GM21526 (cell line): Measurements from ENCODE around the gene KLF11.
"Not testable (repeated sequence)": the region's sequence is repeated elsewhere in the genome, so short reads cannot be mapped to it uniquely, and the experiment has no call there.

Experiments
- ATAC-seq: cut with Tn5 transposase; IDR thresholded peaks from one replicate; pipeline ENCODE4 v1.9.1; 2021; ENCODE audit warnings: moderate library complexity; ENCODE audit not compliant: unreplicated experiment, low FRiP score

KLF11 gene

DNA sequence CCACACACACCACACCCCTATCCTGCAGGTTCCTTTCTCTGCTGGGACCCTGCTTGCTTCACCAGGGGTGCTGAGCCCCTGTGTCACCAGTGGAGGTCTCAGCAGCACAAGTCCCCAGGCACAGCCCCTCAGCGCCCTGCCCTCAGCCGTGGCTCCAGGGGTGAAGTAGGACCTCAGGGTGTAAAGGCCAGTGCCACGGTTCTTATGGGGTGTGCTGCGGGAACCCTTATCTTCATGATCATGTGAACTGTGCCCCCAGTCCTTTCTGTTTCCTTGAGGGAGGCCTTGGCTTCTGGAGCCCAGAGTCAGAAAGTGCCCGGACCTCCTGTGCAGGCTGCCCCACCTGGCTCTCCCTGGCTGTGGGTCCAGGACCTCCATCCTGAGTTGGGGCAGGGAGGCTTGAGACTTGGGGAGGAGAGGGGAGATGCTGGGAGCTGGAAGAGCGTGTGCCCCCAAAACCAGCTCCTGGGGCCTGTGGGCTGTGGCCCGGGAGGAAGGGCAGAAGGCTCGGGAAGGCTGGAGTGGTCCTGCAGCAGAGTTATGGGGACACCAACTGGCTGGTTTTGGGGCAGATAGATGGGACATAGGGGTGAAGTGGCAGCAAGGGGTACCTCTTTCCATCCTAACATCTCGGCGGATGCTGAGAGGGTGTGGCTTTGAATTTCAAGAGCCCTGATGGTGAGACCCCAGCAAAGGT is 20.2 kb upstream of the KLF11 start:
- ATAC-seq: no peak

DNA sequence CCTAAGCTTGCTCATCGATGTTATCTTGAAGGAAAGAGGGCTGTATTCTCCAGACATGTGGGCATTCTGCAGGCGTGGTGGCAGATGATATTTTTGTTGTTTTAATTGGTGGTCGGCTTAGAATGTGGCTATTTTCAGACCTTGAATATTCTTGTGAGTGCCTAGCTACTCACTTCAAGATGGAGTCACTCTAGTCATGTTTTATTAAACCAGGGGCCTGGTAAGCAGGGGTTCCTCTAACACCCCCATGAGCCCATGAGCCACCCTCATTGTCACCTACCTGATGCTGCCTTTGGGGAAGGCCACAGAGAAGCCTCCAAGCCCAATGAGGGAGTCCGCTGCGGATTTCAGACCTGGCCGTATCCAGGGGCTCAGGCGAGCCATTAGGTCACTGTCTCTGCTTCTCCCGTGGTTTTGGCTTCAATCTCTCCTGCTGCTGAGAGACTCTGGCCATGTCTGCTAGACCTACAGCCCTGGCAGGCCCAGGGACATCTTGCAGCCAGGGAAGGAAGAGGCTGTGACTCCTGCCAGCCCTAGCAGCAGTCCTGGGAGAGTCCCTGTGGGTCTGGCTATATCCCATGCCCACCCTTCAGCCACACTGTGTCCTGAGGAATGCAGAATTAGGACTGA is 16.3 kb upstream of the KLF11 start:
- ATAC-seq: no peak

DNA sequence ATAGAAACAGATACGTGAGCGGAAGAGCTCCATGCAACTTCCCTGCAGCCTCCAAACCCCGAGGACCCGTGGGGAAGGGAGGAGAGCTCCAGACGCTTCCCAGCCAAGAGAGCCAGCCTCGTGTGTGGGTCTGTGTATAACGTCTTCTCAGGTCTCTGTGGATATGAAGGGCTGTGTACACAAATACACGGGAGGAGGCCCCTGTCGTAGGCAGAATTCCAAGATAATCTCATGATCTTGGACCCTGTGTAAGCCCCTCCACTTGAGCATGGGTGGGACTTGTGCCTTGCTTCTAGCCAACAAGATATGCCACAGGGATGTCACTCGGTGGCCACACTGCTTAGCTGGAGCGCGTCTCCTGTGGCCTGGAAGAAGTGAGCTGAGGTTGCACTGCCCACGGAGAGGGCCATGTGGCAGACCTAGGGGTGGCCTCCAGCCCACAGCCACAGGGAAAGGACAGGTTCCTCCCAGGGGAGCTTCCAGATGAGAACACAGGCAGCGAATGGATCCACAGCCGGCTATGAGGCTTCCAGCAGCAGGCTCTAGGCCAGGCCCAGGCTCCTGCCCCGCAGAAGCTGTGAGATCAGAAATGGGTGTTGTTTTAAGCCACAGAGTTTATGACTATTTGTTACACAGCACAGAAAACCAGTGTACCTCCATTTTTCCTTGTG is 15.6 kb upstream of the KLF11 start:
- ATAC-seq: no peak

DNA sequence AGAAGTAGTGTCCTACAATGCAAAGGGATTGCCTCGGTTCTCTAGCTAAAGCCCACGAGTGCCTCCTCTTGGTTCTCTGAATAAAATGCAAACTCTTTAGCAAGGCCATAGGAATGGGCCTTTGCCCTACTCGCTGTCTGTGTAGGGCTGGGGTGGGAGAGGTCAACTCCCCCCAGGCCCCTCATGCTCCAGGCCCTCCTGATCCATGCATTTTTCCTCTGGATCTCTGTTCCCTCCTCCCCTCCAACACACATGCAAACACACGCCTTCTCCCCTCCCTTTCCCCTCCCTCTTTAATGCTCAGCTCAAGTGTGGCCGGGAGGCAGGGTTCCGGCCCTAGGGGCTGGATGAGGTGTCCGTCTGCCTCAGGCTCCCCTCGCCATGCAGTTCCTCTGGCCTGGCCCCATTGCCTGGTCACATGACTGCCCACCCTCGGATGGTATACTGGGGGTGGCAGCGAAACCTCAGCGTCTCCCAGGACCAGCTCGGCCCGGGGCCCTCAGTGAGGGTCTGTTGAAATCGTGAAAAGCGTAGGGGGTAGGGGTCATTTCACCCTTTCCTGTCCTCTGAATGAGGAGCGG is 14.9 kb upstream of the KLF11 start:
- ATAC-seq: no peak

DNA sequence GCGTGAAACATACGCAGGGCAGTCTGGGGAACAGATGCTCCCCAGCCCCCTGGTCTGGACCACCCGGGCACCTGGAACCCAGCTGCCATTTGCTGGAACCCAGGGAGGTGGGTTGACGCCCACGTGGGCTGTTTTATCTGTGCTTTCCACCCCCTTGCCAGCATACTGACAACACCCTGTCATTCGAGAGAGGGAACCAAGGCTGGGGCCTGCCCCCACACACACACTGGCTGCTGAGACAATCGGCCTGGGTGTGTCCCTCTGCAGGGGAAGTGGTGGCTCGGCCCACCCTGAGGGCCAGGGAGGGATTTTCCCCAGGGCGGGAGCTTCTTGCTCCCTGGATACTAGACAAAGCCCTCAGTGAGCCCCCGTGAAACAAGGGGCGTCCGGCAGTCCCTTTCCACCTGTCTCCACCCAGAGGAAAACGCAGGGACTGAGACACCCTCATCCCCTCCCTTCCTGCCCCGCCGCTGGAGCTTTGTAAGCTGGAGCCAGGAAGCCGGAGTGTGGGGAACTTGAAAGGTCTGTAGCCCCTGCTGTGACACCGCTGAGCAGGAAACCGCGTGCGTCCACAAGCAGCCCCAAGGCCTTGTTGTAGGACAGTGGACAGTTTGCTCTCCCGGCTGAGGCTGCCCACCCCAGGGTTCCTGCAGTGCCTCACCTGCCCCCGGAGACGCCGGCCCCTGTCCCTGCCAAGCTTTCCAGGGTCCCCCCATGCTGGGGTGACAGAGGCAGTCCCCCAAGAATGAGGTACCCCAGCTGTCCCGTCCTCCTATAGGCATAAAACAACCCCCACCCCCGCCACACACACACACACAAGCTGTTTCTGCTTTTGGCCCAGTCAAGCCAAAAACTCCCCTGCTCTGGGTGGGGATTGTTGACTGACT is 14.1 kb upstream of the KLF11 start:
- peak; percentile 58 for ATAC-seq

DNA sequence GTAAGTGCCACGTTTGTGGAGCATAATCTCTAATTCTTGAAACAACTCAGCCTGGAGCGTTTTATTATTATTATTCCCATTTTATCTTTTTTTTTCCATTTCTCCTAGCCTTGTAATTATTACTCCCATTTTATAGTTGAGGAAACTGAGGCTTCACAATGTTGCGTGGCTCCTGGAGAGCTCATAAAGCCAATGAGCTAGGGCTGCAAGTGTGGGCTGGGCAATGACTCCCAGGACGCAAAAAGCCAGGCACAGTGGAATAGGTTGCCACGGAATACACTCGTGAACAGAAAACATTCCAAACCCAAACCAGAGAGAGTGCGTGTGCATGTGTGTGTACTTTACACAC is 13.5 kb upstream of the KLF11 start:
- ATAC-seq: no peak

DNA sequence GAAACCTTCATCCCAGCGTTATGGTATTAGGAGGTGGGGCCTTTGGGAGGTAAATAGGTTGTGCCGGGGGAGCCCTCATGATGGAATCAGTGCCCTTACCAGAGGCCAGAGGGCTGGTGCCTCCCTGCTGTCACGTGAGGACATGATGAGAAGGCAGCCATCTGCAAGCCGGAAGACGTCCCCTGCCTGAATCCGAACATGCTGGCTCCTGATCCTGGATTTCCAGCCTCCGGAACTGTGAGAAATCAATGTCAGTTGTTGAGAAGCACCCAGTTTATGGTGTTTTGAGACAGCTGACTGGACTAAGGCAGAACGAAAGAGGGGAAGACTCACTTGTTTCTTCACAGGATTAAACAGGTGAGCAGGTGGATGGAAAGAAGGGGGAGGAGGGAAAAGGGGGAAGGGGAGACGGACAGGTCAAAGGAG is 13.0 kb upstream of the KLF11 start:
- ATAC-seq: no peak

DNA sequence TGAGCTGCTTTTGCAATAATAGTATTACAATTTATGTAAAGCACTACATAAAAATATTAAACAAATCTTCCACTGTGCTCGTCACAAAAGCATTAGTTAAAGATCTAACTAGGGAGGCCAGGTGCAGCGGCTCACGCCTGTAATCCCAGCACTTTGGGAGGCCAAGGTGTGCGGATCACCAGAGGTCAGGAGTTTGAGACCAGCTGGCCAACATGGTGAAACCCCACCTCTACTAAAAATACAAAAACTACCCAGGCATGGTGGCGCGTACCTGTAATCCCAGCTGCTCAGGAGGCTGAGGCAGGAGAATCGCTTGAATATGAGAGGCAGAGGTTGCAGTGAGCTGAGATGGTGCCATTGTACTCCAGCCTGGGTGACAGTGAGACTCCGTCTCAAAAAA is 12.6 kb upstream of the KLF11 start:
- not testable (repeated sequence) for ATAC-seq

DNA sequence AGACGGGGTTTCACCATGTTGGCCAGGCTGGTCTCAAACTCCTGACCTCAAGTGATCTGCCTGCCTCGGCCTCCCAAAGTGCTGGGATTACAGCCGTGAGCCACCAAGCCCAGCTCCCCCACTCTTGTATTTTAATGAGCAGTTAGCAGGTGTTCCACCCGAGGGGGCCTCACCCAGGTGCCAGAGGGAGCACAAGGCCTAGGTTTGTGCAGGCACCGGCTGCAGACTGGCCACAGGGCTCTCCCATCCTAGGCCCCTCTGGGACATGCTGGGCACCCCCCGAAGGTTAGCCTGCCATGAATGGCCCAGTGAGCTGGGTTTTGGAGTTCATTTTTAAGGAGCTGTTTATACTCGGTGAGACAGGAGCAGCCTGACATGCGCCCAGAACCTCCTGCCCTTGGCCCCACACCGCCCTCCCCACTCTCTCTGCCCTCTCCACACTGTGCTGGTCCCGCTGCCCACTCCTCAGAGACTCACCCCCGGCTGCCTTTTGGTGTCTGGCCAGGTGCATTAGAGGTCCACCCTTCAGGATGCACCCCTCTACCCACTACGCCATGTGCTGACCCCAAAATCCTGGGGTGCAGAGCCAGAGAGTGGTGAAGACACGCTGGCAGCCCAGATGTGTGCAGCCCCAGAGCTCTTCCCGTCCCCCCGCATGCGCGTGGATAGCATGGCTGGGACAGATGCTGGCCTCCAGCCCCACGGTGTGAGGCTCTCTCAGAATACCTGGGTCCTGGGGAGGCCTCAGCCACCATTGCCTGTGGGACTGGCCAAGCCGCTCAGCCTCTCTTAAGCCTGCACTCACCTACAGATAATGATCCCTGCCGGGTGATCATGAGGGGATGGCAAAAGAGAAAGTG is 11.2 kb upstream of the KLF11 start:
- no peak for ATAC-seq

DNA sequence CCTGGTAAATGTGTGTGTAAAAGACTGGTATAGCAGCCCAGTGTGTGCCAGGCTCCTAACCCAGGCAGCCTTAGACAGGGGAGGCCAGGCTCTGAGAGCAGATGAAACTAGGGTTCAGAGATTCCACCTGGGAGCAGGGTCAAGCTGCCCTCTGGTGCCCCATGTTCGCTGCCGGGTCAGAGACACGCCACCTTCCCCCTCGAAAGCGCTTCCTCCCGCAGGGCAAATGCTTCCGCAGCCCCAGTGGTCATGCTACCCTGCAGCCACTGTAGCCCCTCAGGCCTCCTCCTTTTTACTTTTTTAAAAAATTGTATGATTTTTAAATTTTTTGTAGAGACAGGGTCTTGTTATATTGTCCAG is 10.6 kb upstream of the KLF11 start:
- ATAC-seq: no peak

DNA sequence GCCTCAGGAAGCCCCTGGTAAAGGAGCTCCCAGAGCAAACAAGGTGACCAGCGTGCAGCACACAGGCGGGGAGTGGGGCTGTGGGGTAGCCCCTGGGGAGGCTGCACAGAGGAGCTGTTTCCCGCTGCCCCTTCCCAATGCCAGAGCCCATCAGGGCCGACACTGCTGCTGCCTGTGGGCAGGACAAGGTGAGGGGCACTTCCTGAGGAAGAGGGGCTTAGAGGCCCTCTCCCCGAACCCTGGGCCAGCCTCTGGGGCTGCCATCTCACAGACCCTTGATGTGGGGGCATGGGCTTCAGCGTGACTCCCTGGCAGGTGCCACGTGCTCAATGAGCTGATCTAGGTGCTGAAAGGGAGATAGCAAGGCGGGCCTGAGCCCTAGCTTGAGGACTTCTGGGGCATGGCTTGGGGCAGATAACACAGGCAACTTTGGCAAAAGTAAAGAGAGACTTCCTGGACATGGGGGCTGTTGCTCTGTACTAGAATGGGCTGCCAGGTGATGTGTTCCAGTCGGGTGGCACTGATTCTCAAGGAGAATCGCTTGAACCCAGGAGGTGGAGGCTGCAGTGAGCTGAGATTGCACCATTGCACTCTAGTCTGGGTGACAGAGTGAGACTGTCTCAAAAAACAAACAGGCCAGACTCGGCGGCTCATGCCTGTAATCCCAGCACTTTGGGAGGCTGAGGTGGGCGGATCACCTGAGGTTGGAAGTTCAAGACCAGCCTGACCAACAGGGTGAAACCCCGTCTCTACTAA is 9.9 kb upstream of the KLF11 start:
- ATAC-seq: no peak

DNA sequence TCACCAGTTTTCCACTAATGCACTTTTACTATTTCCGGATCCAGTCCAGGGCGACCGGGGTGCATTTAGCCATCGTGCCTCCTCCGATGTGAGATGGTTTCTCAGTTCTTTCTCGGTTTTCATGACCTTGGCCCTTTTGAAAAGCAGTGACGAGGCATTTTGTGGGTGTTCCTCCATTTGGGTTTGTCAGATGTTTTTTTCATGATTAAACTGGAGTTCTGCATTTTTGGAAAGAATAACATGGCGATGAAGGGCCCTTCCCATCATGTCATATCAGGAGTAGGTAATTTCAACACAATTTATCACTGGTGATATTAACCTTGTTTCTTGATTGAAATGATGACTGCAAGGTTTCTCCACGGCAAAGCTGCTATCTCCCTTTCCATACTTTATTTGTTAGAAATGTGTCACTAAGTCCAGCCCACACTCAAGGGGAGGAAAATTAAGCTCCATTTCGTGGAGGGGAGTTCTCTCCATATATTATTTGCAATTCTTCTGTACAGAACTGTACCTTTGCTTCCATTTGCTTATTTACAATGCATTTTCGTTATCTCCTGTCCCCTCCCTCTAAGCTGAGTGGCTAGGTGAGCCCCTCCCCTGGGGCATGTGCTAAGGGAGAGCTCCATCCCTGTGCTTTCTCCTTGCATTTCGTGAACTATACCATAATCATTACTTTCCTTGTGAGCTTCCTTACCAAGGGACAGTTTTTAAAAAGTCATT is 8.9 kb upstream of the KLF11 start:
- no peak for ATAC-seq

DNA sequence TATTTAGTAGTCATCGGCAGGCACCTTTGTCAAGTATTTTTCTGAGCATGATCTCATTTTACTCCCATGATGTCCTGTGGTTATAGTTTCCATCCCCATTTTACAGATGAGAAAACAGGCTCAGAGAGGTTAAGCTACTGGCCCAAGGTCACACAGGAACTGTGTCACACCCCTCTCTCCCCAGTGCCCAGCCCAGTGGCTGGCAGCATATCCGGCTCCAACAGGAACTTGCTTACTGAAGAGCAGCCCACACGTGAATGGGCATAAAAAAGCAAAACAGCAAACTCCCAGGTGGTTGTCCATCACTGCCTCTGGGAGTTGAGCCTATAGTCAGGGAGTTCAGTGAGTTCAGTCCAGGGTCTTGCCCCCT is 8.3 kb upstream of the KLF11 start:
- ATAC-seq: no peak

DNA sequence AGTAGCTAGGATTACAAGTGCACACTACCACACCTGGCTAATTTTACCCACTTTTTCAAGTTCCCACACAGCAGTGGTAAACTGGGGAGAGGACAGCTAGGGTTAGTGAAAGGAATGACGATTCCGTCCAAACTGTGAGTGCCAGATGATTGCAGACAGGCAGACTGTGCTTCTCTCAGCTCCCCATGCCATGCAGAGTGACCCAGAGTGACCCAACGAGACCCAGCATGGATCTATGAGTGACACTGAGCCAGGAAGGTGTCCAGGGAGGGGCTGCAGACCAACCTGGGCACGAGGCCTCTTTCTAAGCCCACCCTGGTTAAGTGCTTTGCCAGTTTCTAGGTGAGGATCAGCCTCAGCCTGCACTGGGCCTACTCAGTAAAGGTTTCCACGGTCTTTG is 7.7 kb upstream of the KLF11 start:
- no peak for ATAC-seq

DNA sequence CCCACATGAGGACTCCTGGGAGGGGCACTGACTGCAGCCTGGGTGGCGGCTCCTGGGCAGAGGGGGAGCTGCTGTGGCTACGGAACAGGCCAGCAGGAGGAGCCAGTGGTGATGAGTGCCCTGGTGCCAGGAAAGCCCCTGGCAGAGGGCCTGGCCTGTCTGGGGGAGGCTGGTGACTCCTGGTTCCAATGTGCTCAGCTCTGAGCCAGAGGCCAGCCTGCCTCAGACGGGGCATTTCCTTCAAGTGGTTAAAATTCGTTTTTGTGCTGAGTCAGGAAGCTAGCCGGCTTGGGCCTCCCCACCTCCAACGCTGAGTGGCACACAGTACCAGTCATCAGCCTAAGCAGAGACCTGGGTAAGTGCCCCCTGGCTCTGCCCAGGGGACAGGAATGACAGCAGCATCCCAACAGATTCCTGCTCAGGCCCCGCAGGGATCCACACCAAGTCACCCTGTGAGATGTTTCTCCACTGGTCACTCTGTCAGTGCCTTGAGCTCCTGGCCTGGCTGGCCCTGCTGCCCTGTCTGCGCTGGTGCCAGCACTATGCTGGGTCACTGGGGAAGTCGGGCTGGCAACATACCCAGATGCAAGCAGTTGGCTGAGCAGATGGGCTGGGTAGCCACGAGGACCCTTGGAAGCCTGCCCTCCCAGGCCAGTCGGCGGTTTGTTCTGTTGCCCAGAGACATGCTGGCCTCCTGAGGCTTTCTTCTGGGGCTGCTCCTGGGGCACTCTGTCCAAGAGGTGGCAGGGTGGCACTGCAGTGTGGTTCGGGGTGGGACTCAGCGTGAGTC is 7.1 kb upstream of the KLF11 start:
- no peak for ATAC-seq

DNA sequence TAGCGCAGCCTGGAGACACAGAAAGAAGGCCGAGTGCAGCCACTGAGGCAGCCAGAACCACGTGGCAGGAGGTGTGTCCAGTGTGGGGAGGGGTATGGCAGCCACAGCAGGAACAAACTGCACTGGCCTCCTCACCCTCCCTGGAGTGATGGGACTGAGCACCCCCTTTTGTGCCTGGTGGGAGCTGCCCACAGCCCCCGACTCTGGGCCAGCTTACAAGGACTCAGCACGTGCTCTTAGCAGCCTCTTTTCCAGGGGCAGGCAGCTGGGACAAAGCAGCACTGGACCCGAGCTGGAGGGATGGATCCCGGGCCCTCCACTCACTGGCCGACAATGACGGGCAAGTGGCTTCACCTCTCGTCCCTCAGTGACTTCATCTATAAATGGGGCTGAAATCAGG is 5.2 kb upstream of the KLF11 start:
- no peak for ATAC-seq

DNA sequence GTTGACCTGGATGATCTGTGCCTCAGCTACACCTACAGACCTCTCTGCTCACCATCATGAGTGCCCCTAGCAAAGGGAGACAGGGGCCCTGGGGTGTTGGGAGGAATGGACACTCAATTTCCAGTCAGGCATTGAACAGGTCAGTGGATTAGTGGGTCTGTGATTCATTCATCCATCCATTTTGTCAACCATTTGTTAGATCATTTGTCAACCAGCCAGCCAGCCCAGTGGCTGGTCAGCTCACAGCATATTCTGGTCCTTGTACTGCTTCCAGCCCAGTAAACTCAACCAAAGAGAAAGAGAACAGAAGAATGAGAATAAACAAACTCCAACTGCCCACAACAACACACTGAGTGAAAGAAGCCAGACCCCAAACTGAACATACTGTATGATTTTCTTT is 4.6 kb upstream of the KLF11 start:
- ATAC-seq: no peak
